GM12891 (cell line): Measurements from ENCODE around the gene MVB12B.

Source experiments
- DNase-seq: peaks from one replicate; pipeline ENCODE4 v3.0.0; 2011; ENCODE audit warnings: low spot score; ENCODE audit not compliant: insufficient read length
- FAIRE-seq: peaks from 2 replicates; lab custom pipeline; 2011; peaks lifted over from hg19 to GRCh38; lab: Jason Lieb, UNC
- PAX5 ChIP-seq: IDR thresholded peaks from 2 replicates; pipeline ENCODE4 v1.6.1; 2011; ENCODE audit warnings: low read length, moderate library complexity, mild to moderate bottlenecking; ENCODE audit not compliant: insufficient read depth, severe bottlenecking
- POLR2A ChIP-seq: IDR thresholded peaks from 2 replicates; pipeline ENCODE4 v1.6.1; 2011; ENCODE audit warnings: low read depth, low read length, control low read depth
- POLR2AphosphoS5 ChIP-seq: IDR thresholded peaks from 2 replicates; pipeline ENCODE4 v1.6.1; 2011; ENCODE audit warnings: low read depth, low read length, control low read depth
- POU2F2 ChIP-seq: IDR thresholded peaks from 2 replicates; pipeline ENCODE4 v1.6.1; 2011; ENCODE audit warnings: low read depth, mild to moderate bottlenecking, control low read depth, low read length, moderate library complexity
- SPI1 ChIP-seq: IDR thresholded peaks from 2 replicates; pipeline ENCODE4 v1.6.1; 2011; ENCODE audit warnings: low read depth, low read length, control low read depth
- TAF1 ChIP-seq: IDR thresholded peaks from 2 replicates; pipeline ENCODE4 v1.6.1; 2011; ENCODE audit warnings: low read depth, low read length, control low read depth

MVB12B gene

GRCh38 chr9:126354887-126355770 lies 28.5 kb downstream of the MVB12B start:
- FAIRE-seq (no peak), DNase-seq (no peak)
- TF ChIP-seq POU2F2 (no peak), POLR2AphosphoS5 (no peak), POLR2A (no peak), PAX5 (no peak), SPI1 (no peak), TAF1 (no peak)

- no peak for TF ChIP-seq POLR2A
- no peak for TF ChIP-seq SPI1
- TF ChIP-seq PAX5, result no peak
- TF ChIP-seq TAF1, result no peak
- TF ChIP-seq POU2F2, result no peak
- TF ChIP-seq POLR2AphosphoS5, result no peak
- DNase-seq (no peak), FAIRE-seq (no peak)
Observed at GRCh38 chr9:126357074-126357473, 30.4 kb downstream of the MVB12B start.

- no peak for FAIRE-seq
- no peak for TF ChIP-seq POU2F2
- TF ChIP-seq POLR2AphosphoS5, result no peak
- no peak for TF ChIP-seq TAF1
- no peak for TF ChIP-seq POLR2A
- no peak for TF ChIP-seq SPI1
- no peak for TF ChIP-seq PAX5
- DNase-seq, result no peak
Observed at GRCh38 chr9:126360073-126360472, 33.4 kb downstream of the MVB12B start.

- no peak for DNase-seq
- no peak for FAIRE-seq
- TF ChIP-seq PAX5 (no peak), SPI1 (no peak), POU2F2 (no peak), POLR2AphosphoS5 (no peak), TAF1 (no peak), POLR2A (no peak)
Observed at GRCh38 chr9:126361810-126362238, 35.2 kb downstream of the MVB12B start.

- TF ChIP-seq TAF1, result no peak
- TF ChIP-seq POLR2AphosphoS5, result no peak
- no peak for TF ChIP-seq POLR2A
- TF ChIP-seq SPI1, result no peak
- no peak for TF ChIP-seq POU2F2
- TF ChIP-seq PAX5, result no peak
- no peak for DNase-seq
Observed at GRCh38 chr9:126363250-126363649, 36.6 kb downstream of the MVB12B start.

GRCh38 chr9:126363847-126364671 lies 37.4 kb downstream of the MVB12B start:
- FAIRE-seq (no peak), DNase-seq (no peak)
- TF ChIP-seq PAX5 (no peak), POLR2AphosphoS5 (no peak), TAF1 (no peak), POLR2A (no peak), SPI1 (no peak), POU2F2 (no peak)

More at GRCh38 chr9:126363250-126363649, 36.6 kb downstream of the MVB12B start:
- FAIRE-seq, result no peak

- TF ChIP-seq TAF1, result no peak
- TF ChIP-seq SPI1, result no peak
- TF ChIP-seq POU2F2, result no peak
- no peak for TF ChIP-seq POLR2A
- no peak for TF ChIP-seq POLR2AphosphoS5
- TF ChIP-seq PAX5, result no peak
- DNase-seq (no peak), FAIRE-seq (no peak)
Observed at GRCh38 chr9:126365780-126366179, 39.2 kb downstream of the MVB12B start.

GRCh38 chr9:126366366-126367011 lies 39.9 kb downstream of the MVB12B start:
- no peak for TF ChIP-seq TAF1
- TF ChIP-seq PAX5, result no peak
- TF ChIP-seq SPI1, result no peak
- no peak for TF ChIP-seq POU2F2
- no peak for TF ChIP-seq POLR2A
- TF ChIP-seq POLR2AphosphoS5, result no peak
- FAIRE-seq, result no peak
- DNase-seq, result no peak

GRCh38 chr9:126367139-126367538 lies 40.5 kb downstream of the MVB12B start:
- FAIRE-seq (no peak), DNase-seq (no peak)
- TF ChIP-seq PAX5 (no peak), TAF1 (no peak), POLR2A (no peak), POU2F2 (no peak), POLR2AphosphoS5 (no peak), SPI1 (no peak)
